GM12801 (cell line): Measurements from ENCODE around the gene PLCH1.

Experiments used
- CTCF ChIP-seq: IDR thresholded peaks from one replicate; pipeline ENCODE4 v1.5.1; 2011; ENCODE audit warnings: control low read depth; ENCODE audit not compliant: insufficient read length; ENCODE audit errors: extremely low read depth

The PLCH1 gene

GRCh38 chr3:155431856-155432570 lies 312.9 kb downstream of the PLCH1 start:
- no peak for TF ChIP-seq CTCF

- no peak for TF ChIP-seq CTCF
These were observed 316.3 kb downstream of the PLCH1 start for GRCh38 chr3:155428563-155428962.

GRCh38 chr3:155426524-155427230 lies 318.2 kb downstream of the PLCH1 start:
- TF ChIP-seq CTCF, result no peak

GRCh38 chr3:155425396-155425795 lies 319.5 kb downstream of the PLCH1 start:
- TF ChIP-seq CTCF, result no peak

- no peak for TF ChIP-seq CTCF
These were observed 320.6 kb downstream of the PLCH1 start for GRCh38 chr3:155424323-155424710.

- no peak for TF ChIP-seq CTCF
These were observed 321.1 kb downstream of the PLCH1 start for GRCh38 chr3:155423526-155424322.

GRCh38 chr3:155420881-155421486 lies 323.9 kb downstream of the PLCH1 start:
- no peak for TF ChIP-seq CTCF
